Activated CD4-positive, alpha-beta memory T cell treated with anti-CD3 and anti-CD28 coated beads for 36 hours (primary cell): Measurements from ENCODE around the gene PFN3. TPM values are rescaled to one million over a fixed set of nuclear protein-coding genes. Genes with fewer than 3 reads are reported as not detected.
A peak's percentile ranks its signal among the peaks of the same experiment; 100 is the strongest.

Source experiments
- CTCF ChIA-PET: fragments of 350-600 bp; sonication (Branson Sonifier 250); formaldehyde crosslinking; loops from one replicate; lab custom pipeline; 2021; ENCODE audit warnings: antibody characterized with exemption, inconsistent platforms; lab: Charles Lee
- POLR2A ChIA-PET: fragments of 350-600 bp; sonication (Branson Sonifier 250); formaldehyde crosslinking; loops from one replicate; lab custom pipeline; 2021; ENCODE audit warnings: antibody characterized with exemption; lab: Charles Lee
- DNase-seq: peaks from one replicate; pipeline ENCODE4 v3.0.0-alpha.2; 2020
- H3K27ac Mint-ChIP-seq: one replicate; pipeline ENCODE4 v1.8.0; 2021; ENCODE audit warnings: mixed read lengths
- H3K27me3 Mint-ChIP-seq: one replicate; pipeline ENCODE4 v1.8.0; 2021; ENCODE audit warnings: mixed read lengths
- H3K36me3 Mint-ChIP-seq: one replicate; pipeline ENCODE4 v1.8.0; 2021; ENCODE audit warnings: mixed read lengths
- H3K4me1 Mint-ChIP-seq: one replicate; pipeline ENCODE4 v1.8.0; 2021; ENCODE audit warnings: low read depth, mixed read lengths
- H3K4me3 Mint-ChIP-seq: one replicate; pipeline ENCODE4 v1.8.0; 2021; ENCODE audit warnings: mild to moderate bottlenecking, mixed read lengths
- H3K9me3 Mint-ChIP-seq: one replicate; pipeline ENCODE4 v1.8.0; 2021; ENCODE audit warnings: mixed read lengths
- intact Hi-C: fragments of 100-400 bp; cut with micrococcal nuclease; formaldehyde crosslinking; loops from one replicate; pipeline ENCODE4 v1.15.1; 2023
- total RNA-seq, 2 experiments: library from RNA; stranded (reverse); gene quantifications; one replicate each; pipeline ENCODE4 v1.2.3, GENCODE V29; 2021

The PFN3 gene
- total RNA-seq, 2 experiments from 2014 or later: not detected

- CTCF ChIA-PET: interaction anchor here (2.8 to 29.1 kb wide), 2 partner anchors 18 to 31 kb away, joined by 12 to 624 read pairs; partner anchors contain the start of genes F12 and PFN3
- H3K36me3 Mint-ChIP-seq: peaks cover 69% of the 10 kb centered on the region
These were observed 35.5 kb upstream of the PFN3 start for GRCh38 chr5:177435847-177436536.

DNA sequence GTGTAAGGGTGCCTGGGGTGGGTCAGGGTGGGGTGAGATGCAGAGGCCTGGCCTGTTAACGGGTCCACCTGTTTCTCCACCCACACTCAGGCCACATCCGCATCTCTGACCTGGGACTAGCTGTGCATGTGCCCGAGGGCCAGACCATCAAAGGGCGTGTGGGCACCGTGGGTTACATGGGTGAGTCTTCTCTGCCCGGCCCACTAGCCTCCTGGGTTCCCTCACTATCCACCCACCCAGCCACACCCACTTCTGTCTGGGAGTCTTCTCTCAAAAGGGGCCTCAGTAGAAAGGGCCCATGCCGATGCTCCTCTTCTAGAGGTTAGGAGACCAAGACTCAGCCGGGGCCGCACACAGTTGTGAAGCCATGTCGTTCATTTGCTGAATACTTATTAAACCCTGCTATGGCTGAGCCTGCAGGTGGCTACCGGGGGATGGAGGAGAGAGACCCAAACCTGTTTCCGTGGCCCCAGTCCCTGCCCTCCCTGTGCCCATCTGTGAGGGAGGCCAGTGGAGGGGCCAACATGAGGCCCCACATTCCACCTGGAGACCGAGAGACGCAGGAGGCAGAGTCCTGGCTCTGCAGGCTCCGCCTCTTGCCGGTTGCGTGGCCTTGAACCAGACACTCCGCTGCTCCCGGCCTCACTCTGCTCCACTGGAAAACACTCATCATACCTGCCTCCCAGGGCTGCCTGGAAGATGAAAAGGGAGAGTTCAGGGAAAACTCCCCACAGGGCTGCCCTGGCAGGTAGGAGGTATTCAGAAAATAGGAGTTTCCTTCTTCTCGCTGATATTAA is 34.7 kb upstream of the PFN3 start:
- POLR2A ChIA-PET: interaction anchor here (1.2 to 10.6 kb wide), 6 partner anchors 8 to 45 kb away, joined by 3 to 319 read pairs (median 7); partner anchors contain the start of gene PRR7
- H3K4me1 Mint-ChIP-seq: peaks cover 79% of the 10 kb centered on the region
- H3K36me3 Mint-ChIP-seq: peaks cover 73% of the 10 kb centered on the region
- no peaks in the 10 kb centered on the region for H3K27me3 Mint-ChIP-seq
- DNase-seq: no peak
- no peaks in the 10 kb centered on the region for H3K9me3 Mint-ChIP-seq
- H3K4me3 Mint-ChIP-seq: no peak overlapping the region
- H3K27ac Mint-ChIP-seq: peak overlapping the region; percentile 97
- CTCF ChIA-PET: interaction anchor here (1.0 to 15.3 kb wide), 7 partner anchors 9 to 125 kb away, joined by 3 to 220 read pairs (median 42); partner anchors contain the start of genes PFN3 and PRR7
- intact Hi-C loops: loop anchor here (1.0 kb wide), 2 partner anchors 9 kb away; partner anchors contain the start of gene GRK6

More at GRCh38 chr5:177435847-177436536, 35.5 kb upstream of the PFN3 start:
- H3K4me1 Mint-ChIP-seq: peaks cover 77% of the 10 kb centered on the region
- no peak overlapping the region for H3K4me3 Mint-ChIP-seq
- no peaks in the 10 kb centered on the region for H3K9me3 Mint-ChIP-seq
- no peak for DNase-seq
- peak overlapping the region; percentile 42 for H3K27ac Mint-ChIP-seq
- intact Hi-C loops: no loop called here
- POLR2A ChIA-PET: interaction anchor here (1.4 to 14.3 kb wide), 2 partner anchors 6 to 10 kb away, joined by 7 to 319 read pairs; partner anchors contain the start of gene GRK6
- H3K27me3 Mint-ChIP-seq: no peaks in the 10 kb centered on the region

GRCh38 chr5:177434437-177434836 is 34.0 kb upstream of the PFN3 start:
- Mint-ChIP-seq H3K4me3 (peak overlapping the region; percentile 37), H3K27ac (peak overlapping the region; percentile 97), H3K4me1 (peaks cover 79% of the 10 kb centered on the region), H3K9me3 (no peaks in the 10 kb centered on the region), H3K36me3 (peaks cover 71% of the 10 kb centered on the region), H3K27me3 (no peaks in the 10 kb centered on the region)
- intact Hi-C loops: loop anchor here (1.0 kb wide), 2 partner anchors 8 to 10 kb away; partner anchors contain the start of gene GRK6
- ChIA-PET POLR2A (interaction anchor here (1.2 to 10.6 kb wide), 5 partner anchors 9 to 45 kb away, joined by 3 to 319 read pairs (median 7); partner anchors contain the start of gene PRR7), CTCF (interaction anchor here (1.0 to 15.3 kb wide), 7 partner anchors 9 to 125 kb away, joined by 3 to 220 read pairs (median 42); partner anchors contain the start of genes PFN3 and PRR7)
- peak; percentile 85 for DNase-seq

DNA sequence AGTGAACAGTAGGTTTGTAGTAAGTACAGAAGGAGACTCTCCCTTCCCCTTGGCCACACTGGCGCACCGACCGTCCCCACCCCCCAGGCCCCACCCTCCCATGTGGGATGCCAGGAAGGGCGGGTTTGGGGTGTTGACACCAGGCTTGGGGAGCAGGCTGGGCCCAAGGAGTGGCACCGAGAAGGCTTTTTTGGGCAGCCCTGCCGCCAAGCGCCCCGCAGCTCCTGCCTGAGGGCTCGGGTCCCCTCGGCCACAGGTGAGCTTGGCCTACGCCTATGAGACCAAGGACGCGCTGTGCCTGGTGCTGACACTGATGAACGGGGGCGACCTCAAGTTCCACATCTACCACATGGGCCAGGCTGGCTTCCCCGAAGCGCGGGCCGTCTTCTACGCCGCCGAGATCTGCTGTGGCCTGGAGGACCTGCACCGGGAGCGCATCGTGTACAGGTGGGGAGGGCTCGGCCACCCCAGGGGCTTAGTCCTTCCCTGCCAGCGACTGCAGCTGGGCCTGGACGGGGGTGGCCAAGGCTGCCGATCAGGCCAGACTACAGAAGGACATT is 33.3 kb upstream of the PFN3 start:
- intact Hi-C loops: loop anchor here (1.0 kb wide), 2 partner anchors 7 to 11 kb away; partner anchors contain the start of gene GRK6
- H3K4me3 Mint-ChIP-seq: no peak overlapping the region
- ChIA-PET CTCF (interaction anchor here (0.6 to 15.3 kb wide), 8 partner anchors 10 to 124 kb away, joined by 3 to 220 read pairs (median 26); partner anchors contain the start of genes PFN3 and PRR7), POLR2A (interaction anchor here (1.2 to 10.6 kb wide), 5 partner anchors 10 to 45 kb away, joined by 3 to 319 read pairs (median 7); partner anchors contain the start of gene PRR7)
- no peak for DNase-seq
- H3K27me3 Mint-ChIP-seq: no peaks in the 10 kb centered on the region
- peaks cover 81% of the 10 kb centered on the region for H3K4me1 Mint-ChIP-seq
- peaks cover 72% of the 10 kb centered on the region for H3K36me3 Mint-ChIP-seq
- H3K27ac Mint-ChIP-seq: peak overlapping the region; percentile 97
- H3K9me3 Mint-ChIP-seq: no peaks in the 10 kb centered on the region

- Mint-ChIP-seq H3K4me3 (peak overlapping the region; percentile 97), H3K27me3 (no peaks in the 10 kb centered on the region), H3K9me3 (no peaks in the 10 kb centered on the region), H3K4me1 (peaks cover 74% of the 10 kb centered on the region), H3K27ac (peak overlapping the region; percentile 97), H3K36me3 (peaks cover 70% of the 10 kb centered on the region)
- intact Hi-C loops: no loop called here
- CTCF ChIA-PET: interaction anchor here (0.6 to 15.3 kb wide), 8 partner anchors 11 to 124 kb away, joined by 3 to 220 read pairs (median 26); partner anchors contain the start of genes PFN3 and PRR7
- DNase-seq: no peak
- POLR2A ChIA-PET: interaction anchor here (0.6 to 10.6 kb wide), 6 partner anchors 10 to 771 kb away, joined by 3 to 319 read pairs (median 4); partner anchors contain the start of genes HNRNPAB and PRR7
These were observed 32.6 kb upstream of the PFN3 start for GRCh38 chr5:177432839-177433657.

GRCh38 chr5:177432143-177432838 is 31.8 kb upstream of the PFN3 start:
- intact Hi-C loops: no loop called here
- DNase-seq: peak; percentile 82
- H3K4me3 Mint-ChIP-seq: peak overlapping the region; percentile 97
- H3K9me3 Mint-ChIP-seq: no peaks in the 10 kb centered on the region
- ChIA-PET POLR2A (interaction anchor here (0.6 to 10.6 kb wide), 8 partner anchors 11 to 772 kb away, joined by 3 to 319 read pairs (median 8); partner anchors contain the start of genes HNRNPAB and PRR7), CTCF (interaction anchor here (0.9 to 15.3 kb wide), 8 partner anchors 12 to 123 kb away, joined by 3 to 220 read pairs (median 26); partner anchors contain the start of genes PFN3 and PRR7)
- H3K36me3 Mint-ChIP-seq: peaks cover 70% of the 10 kb centered on the region
- peak overlapping the region; percentile 97 for H3K27ac Mint-ChIP-seq
- H3K4me1 Mint-ChIP-seq: peaks cover 67% of the 10 kb centered on the region
- no peaks in the 10 kb centered on the region for H3K27me3 Mint-ChIP-seq

DNA sequence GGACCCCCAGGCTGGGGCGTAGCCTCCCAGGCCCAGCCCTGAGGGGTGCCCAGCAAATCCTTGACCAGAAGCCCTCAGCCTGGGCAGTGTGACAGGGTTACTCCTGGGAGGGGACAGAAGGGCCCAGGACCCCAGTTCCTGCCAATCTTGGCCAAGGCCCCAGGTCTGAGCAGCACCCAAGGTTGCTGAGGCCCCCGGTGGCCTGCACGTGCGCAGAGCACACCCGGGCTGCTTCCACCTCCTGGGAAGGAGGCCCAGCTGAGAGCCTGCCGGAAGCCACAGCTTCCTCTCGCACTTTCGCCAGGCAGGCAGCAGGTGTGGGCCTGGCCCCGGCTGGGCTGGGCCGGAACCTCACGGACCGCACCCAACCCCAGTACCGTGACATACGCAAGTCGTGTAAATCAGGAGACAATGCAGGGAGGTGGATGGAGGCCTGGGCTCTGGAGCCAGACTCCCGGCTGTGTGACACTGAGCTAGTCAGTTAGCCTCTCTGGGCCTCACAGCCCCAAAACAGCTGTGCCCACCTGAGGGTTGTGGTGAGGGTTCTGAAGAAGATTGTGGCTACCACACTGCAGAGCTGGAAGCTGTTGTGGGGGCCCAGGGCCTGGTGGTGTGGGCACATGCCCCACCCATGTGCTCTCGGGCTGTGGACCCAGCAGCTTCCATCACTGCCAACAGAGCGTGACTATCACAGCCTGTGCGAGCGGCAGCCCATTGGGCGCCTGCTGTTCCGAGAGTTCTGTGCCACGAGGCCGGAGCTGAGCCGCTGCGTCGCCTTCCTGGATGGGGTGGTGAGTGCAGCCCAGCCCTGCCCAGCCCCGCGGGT is 31.1 kb upstream of the PFN3 start:
- ChIA-PET CTCF (interaction anchor here (0.9 to 15.3 kb wide), 8 partner anchors 12 to 122 kb away, joined by 3 to 220 read pairs (median 26); partner anchors contain the start of genes LMAN2, PFN3 and PRR7), POLR2A (interaction anchor here (0.6 to 10.6 kb wide), 8 partner anchors 12 to 773 kb away, joined by 3 to 319 read pairs (median 8); partner anchors contain the start of genes HNRNPAB, PRR7 and RGS14)
- H3K9me3 Mint-ChIP-seq: no peaks in the 10 kb centered on the region
- H3K27me3 Mint-ChIP-seq: no peaks in the 10 kb centered on the region
- DNase-seq: peak; percentile 84
- peak overlapping the region; percentile 97 for H3K27ac Mint-ChIP-seq
- peaks cover 61% of the 10 kb centered on the region for H3K4me1 Mint-ChIP-seq
- intact Hi-C loops: no loop called here
- peak overlapping the region; percentile 97 for H3K4me3 Mint-ChIP-seq
- H3K36me3 Mint-ChIP-seq: peaks cover 64% of the 10 kb centered on the region

- Mint-ChIP-seq H3K4me1 (peaks cover 61% of the 10 kb centered on the region), H3K27ac (peak overlapping the region; percentile 97), H3K4me3 (peak overlapping the region; percentile 97), H3K27me3 (no peaks in the 10 kb centered on the region), H3K36me3 (peaks cover 64% of the 10 kb centered on the region), H3K9me3 (no peaks in the 10 kb centered on the region)
- POLR2A ChIA-PET: interaction anchor here (0.6 to 10.6 kb wide), 7 partner anchors 12 to 74 kb away, joined by 3 to 319 read pairs (median 9); partner anchors contain the start of genes PRR7 and RGS14
- CTCF ChIA-PET: interaction anchor here (1.2 to 15.3 kb wide), 7 partner anchors 13 to 121 kb away, joined by 4 to 220 read pairs (median 42); partner anchors contain the start of genes LMAN2, PFN3 and PRR7
- intact Hi-C loops: no loop called here
- no peak for DNase-seq
These were observed 30.5 kb upstream of the PFN3 start for GRCh38 chr5:177430972-177431316.
